ENCODE results near the gene GPATCH3. TPM values are rescaled to one million over a fixed set of nuclear protein-coding genes. Genes with fewer than 3 reads are reported as not detected.
"Not testable (repeated sequence)": the region's sequence is repeated elsewhere in the genome, so short reads cannot be mapped to it uniquely, and the experiment has no call there.

GPATCH3 gene
- total RNA-seq, 2 donors from 2014 or later, result 6.2 to 8.3 TPM

- H3K27ac ChIP-seq, result no peak overlapping the region
- H3K4me1 ChIP-seq, result peaks cover 0 to 6% of the 10 kb centered on the region in 2 donors
- H3K36me3 ChIP-seq, result peaks cover 27% of the 10 kb centered on the region
- no peak overlapping the region for H3K4me3 ChIP-seq
- TF ChIP-seq CTCF (IDR thresholded peaks at IDR 0.05), result no peak
- H3K27me3 ChIP-seq, result no peaks in the 10 kb centered on the region
- no peak for DNase-seq (ENCODE audit: low spot score)
- no peaks in the 10 kb centered on the region for H3K9me3 ChIP-seq
Measured at GRCh38 chr1:26874896-26875295, 25.4 kb downstream of the GPATCH3 start.

- not testable (repeated sequence) for H3K9me3 ChIP-seq; H3K27ac ChIP-seq; H3K27me3 ChIP-seq; DNase-seq (ENCODE audit: low spot score); H3K4me1 ChIP-seq; H3K4me3 ChIP-seq
- H3K36me3 ChIP-seq, result peaks cover 12% of the 10 kb centered on the region
Measured at GRCh38 chr1:26873097-26873496, 27.2 kb downstream of the GPATCH3 start.

GRCh38 chr1:26864610-26865480, 35.4 kb downstream of the GPATCH3 start:
- Histone ChIP-seq H3K27ac (peak overlapping the region; percentile 96 to 100), H3K9me3 (no peaks in the 10 kb centered on the region), H3K27me3 (no peaks in the 10 kb centered on the region), H3K4me3 (peak overlapping the region; percentile 50 to 65), H3K4me1 (peaks cover 0 to 19% of the 10 kb centered on the region in 2 donors), H3K36me3 (no peaks in the 10 kb centered on the region)
- TF ChIP-seq CTCF (IDR thresholded peaks at IDR 0.05), result no peak
- DNase-seq (ENCODE audit: low spot score), result peak; percentile 99

GRCh38 chr1:26863685-26864077, 36.6 kb downstream of the GPATCH3 start:
- no peak for DNase-seq (ENCODE audit: low spot score)
- H3K4me1 ChIP-seq, result peaks cover 0 to 19% of the 10 kb centered on the region in 2 donors
- no peaks in the 10 kb centered on the region for H3K27me3 ChIP-seq
- no peaks in the 10 kb centered on the region for H3K36me3 ChIP-seq
- peak overlapping the region in 1 of 2 donors; percentile 65 for H3K4me3 ChIP-seq
- H3K27ac ChIP-seq, result peak overlapping the region in 1 of 2 donors; percentile 100
- TF ChIP-seq CTCF (IDR thresholded peaks at IDR 0.05), result no peak
- H3K9me3 ChIP-seq, result no peaks in the 10 kb centered on the region

GRCh38 chr1:26862781-26863684, 37.2 kb downstream of the GPATCH3 start, which contains the start of gene SFN:
Gene SFN, plus strand, starts transcription at chr1:26863149. Its CDS starts 64 bp downstream, at chr1:26863213.
- Histone ChIP-seq H3K9me3 (no peaks in the 10 kb centered on the region), H3K27me3 (no peaks in the 10 kb centered on the region), H3K36me3 (no peaks in the 10 kb centered on the region), H3K27ac (peak within 1 kb of the TSS in 1 of 2 donors; percentile 100), H3K4me1 (peaks cover 0 to 19% of the 10 kb centered on the region in 2 donors), H3K4me3 (peak within 1 kb of the TSS; percentile 50 to 65)
- no peak for DNase-seq (ENCODE audit: low spot score)
- TF ChIP-seq CTCF (IDR thresholded peaks at IDR 0.05), result no peak
